ENCODE results near the gene ROCK2. TPM values are rescaled to one million over a fixed set of nuclear protein-coding genes. Genes with fewer than 3 reads are reported as not detected.

The ROCK2 gene
- total and polyA plus RNA-seq, 4 donors = 5.3 to 31.0 (median 12.2) TPM

DNA sequence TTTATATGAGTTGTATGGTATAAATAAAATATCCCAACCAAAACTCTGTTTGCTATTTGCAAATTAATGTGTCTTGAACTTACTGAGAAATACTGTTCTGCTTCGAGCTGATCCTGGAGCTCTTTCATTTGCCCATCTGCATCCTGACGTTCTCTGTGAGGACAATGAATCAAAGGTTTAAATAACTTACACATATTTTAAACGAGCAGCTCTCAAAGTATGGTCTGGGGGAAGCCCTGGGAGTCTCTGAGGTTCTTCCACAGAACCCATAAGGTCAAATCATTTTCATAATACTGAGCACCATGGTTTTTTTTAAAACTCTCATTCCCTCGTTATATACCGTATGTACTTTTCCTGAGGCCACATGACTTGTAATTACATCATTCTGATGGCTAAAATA lies 142.5 kb downstream of the ROCK2 start:
- Histone ChIP-seq H3K27ac (ENCODE audit: low read depth in 1 of 2, low read length in 2 of 2) (no peak overlapping the region), H3K9me3 (ENCODE audit: control insufficient read depth in 4 of 4, low read length in 3 of 4) (no peaks in the 10 kb centered on the region), H3K9ac (ENCODE audit: low read depth in 1 of 2, low read length in 2 of 2) (no peak overlapping the region), H3K27me3 (ENCODE audit: control insufficient read depth in 4 of 4, insufficient read depth in 4 of 4, low read length in 3 of 4) (no peaks in the 10 kb centered on the region), H3K4me1 (ENCODE audit: control insufficient read depth in 4 of 4, insufficient read depth in 4 of 4, low read length in 3 of 4) (no peaks in the 10 kb centered on the region), H3K4me3 (ENCODE audit: low read depth in 1 of 3, low read length in 3 of 3) (no peak overlapping the region), H3K36me3 (ENCODE audit: control insufficient read depth in 4 of 4, insufficient read depth in 3 of 4, low read depth in 1 of 4, low read length in 3 of 4) (peaks cover 0 to 41% (median 24%) of the 10 kb centered on the region in 4 donors)
- 88% methylated on average over 5 of the region's 5 CpGs for WGBS
- TF ChIP-seq CTCF (IDR thresholded peaks at IDR 0.05; ENCODE audit: low read depth, low read length, missing input control) (no peak), YY1 (IDR thresholded peaks at IDR 0.05) (no peak), ZBTB33 (IDR thresholded peaks at IDR 0.05) (no peak)
- TF ChIP-seq, protein P1, sequence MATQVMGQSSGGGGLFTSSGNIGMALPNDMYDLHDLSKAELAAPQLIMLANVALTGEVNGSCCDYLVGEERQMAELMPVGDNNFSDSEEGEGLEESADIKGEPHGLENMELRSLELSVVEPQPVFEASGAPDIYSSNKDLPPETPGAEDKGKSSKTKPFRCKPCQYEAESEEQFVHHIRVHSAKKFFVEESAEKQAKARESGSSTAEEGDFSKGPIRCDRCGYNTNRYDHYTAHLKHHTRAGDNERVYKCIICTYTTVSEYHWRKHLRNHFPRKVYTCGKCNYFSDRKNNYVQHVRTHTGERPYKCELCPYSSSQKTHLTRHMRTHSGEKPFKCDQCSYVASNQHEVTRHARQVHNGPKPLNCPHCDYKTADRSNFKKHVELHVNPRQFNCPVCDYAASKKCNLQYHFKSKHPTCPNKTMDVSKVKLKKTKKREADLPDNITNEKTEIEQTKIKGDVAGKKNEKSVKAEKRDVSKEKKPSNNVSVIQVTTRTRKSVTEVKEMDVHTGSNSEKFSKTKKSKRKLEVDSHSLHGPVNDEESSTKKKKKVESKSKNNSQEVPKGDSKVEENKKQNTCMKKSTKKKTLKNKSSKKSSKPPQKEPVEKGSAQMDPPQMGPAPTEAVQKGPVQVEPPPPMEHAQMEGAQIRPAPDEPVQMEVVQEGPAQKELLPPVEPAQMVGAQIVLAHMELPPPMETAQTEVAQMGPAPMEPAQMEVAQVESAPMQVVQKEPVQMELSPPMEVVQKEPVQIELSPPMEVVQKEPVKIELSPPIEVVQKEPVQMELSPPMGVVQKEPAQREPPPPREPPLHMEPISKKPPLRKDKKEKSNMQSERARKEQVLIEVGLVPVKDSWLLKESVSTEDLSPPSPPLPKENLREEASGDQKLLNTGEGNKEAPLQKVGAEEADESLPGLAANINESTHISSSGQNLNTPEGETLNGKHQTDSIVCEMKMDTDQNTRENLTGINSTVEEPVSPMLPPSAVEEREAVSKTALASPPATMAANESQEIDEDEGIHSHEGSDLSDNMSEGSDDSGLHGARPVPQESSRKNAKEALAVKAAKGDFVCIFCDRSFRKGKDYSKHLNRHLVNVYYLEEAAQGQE (IDR thresholded peaks at IDR 0.05) = no peak
- TF ChIP-seq, protein P2, sequence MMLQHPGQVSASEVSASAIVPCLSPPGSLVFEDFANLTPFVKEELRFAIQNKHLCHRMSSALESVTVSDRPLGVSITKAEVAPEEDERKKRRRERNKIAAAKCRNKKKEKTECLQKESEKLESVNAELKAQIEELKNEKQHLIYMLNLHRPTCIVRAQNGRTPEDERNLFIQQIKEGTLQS (IDR thresholded peaks at IDR 0.05) = no peak
- no peak for DNase-seq (ENCODE audit: low spot score)

DNA sequence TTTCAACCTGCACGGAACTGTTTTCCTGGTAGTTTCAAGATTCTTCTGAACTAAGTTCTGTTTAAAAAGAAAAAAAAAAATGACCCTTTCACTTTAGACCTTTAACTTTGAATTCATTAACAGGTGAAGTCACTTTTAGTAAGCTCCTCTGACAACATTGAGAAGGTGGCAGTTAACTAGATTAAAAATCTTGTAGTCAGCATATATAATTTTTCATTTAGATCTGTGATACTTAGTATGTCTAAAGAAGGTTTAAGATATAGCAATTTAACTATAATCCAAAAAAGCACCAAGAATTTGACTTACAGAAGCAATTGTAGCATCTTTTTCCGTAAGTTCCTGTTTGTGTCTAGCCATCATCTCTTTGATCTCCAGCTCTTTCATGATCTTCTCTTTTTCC lies 143.8 kb downstream of the ROCK2 start:
- peaks cover 2 to 50% (median 29%) of the 10 kb centered on the region in 4 donors for H3K36me3 ChIP-seq (ENCODE audit: control insufficient read depth in 4 of 4, insufficient read depth in 3 of 4, low read depth in 1 of 4, low read length in 3 of 4)
- H3K9ac ChIP-seq (ENCODE audit: low read depth in 1 of 2, low read length in 2 of 2) = no peak overlapping the region
- no peaks in the 10 kb centered on the region for H3K9me3 ChIP-seq (ENCODE audit: control insufficient read depth in 4 of 4, low read length in 3 of 4)
- no peak for DNase-seq (ENCODE audit: low spot score)
- no peak overlapping the region for H3K4me3 ChIP-seq (ENCODE audit: low read depth in 1 of 3, low read length in 3 of 3)
- H3K27me3 ChIP-seq (ENCODE audit: control insufficient read depth in 4 of 4, insufficient read depth in 4 of 4, low read length in 3 of 4) = no peaks in the 10 kb centered on the region
- 96% methylated on average over 2 of the region's 2 CpGs for WGBS
- TF ChIP-seq, protein P2 (IDR thresholded peaks at IDR 0.05) = no peak
- no peak for TF ChIP-seq JUND (IDR thresholded peaks at IDR 0.05)
- TF ChIP-seq SP1 (IDR thresholded peaks at IDR 0.05) = no peak
- TF ChIP-seq, protein P1 (IDR thresholded peaks at IDR 0.05) = no peak
- no peak for TF ChIP-seq FOXA1 (IDR thresholded peaks at IDR 0.05)
- no peak overlapping the region for H3K27ac ChIP-seq (ENCODE audit: low read depth in 1 of 2, low read length in 2 of 2)
- no peaks in the 10 kb centered on the region for H3K4me1 ChIP-seq (ENCODE audit: control insufficient read depth in 4 of 4, insufficient read depth in 4 of 4, low read length in 3 of 4)
